SU-DHL-6 (cell line): Measurements from ENCODE around the gene DCAF4.

Experiments
- CTCF ChIP-seq: fragments of 200-600 bp; sonication (generic); IDR thresholded peaks from one replicate; pipeline ENCODE4 v1.5.1; 2017; ENCODE audit warnings: antibody characterized with exemption, mild to moderate bottlenecking, low read length, moderate library complexity; ENCODE audit not compliant: insufficient read depth, poor library complexity, severe bottlenecking
- EZH2phosphoT487 ChIP-seq: fragments of 200-600 bp; sonication (generic), shearing (Covaris generic); conservative IDR thresholded peaks from 2 replicates; pipeline ENCODE4 v1.6.1; 2018; ENCODE audit warnings: mild to moderate bottlenecking, antibody characterized with exemption, low read length, moderate library complexity, mixed read lengths

GRCh38 chr14:72925815-72926291 lies 411 bp upstream of the DCAF4 start:
- TF ChIP-seq CTCF = no peak
- TF ChIP-seq EZH2phosphoT487 = no peak
